Spleen (tissue), 7 donors: Measurements from ENCODE around the gene LAMC3.

Source experiments
- POLR2A ChIP-seq, 3 donors: fragments of 450-650 bp; IDR thresholded peaks; one replicate each; pipeline ENCODE4 v1.5.1; 2017; ENCODE audit warnings: antibody characterized with exemption in 3 of 3, mild to moderate bottlenecking in 1 of 3
- TF ChIP-seq, protein P1 (sequence below), 11 experiments: fragments of 200-600 bp in 7 of 11; fragments of 450-650 bp in 4 of 11; sonication (generic) in 4 of 11; IDR thresholded peaks in 8 of 11; conservative IDR thresholded peaks in 3 of 11; 1 replicate in 7 of 11; 2 replicates in 4 of 11; pipeline versions ENCODE4 v1.4.0 to v1.8.0; 2016 to 2021; ENCODE audit warnings: antibody characterized with exemption in 11 of 11, inconsistent platforms in 4 of 11, mild to moderate bottlenecking in 1 of 11
- donor health status: DM: no; HTN: no; CAD: no; lungs with moderate emphysema.
- donor health status: DM: no; HTN: no; CAD: no.
- donor health status: DM: no; HTN: no; CAD: no.

DNA sequence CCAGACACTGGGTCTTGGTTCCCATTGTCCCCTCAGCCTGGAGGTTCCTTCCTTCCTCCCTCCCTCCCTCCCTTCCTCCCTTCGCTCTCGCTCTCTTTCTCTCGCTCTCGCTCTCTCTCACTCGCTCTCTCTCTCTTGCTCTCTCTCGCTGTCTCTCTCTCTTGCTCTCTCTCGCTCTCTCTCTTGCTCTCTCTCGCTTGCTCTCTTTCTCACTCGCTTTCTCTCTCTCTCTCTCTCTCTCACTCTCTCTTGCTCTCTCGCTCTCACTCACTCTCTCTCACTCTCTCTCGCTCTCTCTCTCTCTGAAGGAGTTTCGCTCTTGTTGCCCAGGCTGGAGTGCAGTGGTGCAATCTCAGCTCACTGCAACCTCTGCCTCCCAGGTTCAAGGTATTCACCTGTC, 23.4 kb downstream of the LAMC3 start:
- TF ChIP-seq, protein P1, sequence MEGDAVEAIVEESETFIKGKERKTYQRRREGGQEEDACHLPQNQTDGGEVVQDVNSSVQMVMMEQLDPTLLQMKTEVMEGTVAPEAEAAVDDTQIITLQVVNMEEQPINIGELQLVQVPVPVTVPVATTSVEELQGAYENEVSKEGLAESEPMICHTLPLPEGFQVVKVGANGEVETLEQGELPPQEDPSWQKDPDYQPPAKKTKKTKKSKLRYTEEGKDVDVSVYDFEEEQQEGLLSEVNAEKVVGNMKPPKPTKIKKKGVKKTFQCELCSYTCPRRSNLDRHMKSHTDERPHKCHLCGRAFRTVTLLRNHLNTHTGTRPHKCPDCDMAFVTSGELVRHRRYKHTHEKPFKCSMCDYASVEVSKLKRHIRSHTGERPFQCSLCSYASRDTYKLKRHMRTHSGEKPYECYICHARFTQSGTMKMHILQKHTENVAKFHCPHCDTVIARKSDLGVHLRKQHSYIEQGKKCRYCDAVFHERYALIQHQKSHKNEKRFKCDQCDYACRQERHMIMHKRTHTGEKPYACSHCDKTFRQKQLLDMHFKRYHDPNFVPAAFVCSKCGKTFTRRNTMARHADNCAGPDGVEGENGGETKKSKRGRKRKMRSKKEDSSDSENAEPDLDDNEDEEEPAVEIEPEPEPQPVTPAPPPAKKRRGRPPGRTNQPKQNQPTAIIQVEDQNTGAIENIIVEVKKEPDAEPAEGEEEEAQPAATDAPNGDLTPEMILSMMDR (IDR thresholded peaks at IDR 0.05 in 8 of 11, conservative IDR thresholded peaks at IDR 0.05 in 3 of 11) = no peak
- no peak for TF ChIP-seq POLR2A (IDR thresholded peaks at IDR 0.05)
